ENCODE measurements around the gene WNK1.

The WNK1 gene

DNA sequence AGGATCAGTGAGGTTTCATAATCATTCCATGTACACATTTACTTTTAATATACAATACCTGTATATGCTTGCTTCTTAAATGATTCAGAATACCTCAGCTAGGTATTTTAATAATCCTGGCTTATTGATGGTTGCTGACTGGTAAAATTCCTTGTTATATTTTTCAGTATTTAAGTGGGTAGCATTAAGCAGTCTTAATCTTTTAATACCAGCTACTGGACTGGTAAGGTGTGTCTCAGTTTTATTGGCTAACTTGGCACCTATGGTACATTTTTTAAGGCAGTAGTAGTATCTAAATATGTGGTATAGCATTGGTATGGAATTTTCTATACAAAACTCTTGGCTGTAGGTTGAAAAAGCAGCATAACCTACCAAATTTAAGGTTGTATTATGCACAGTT is 100.5 kb downstream of the WNK1 start:
- no peak for DNase-seq (ENCODE audit: extremely low spot score)
- POLR2A ChIA-PET: no interaction called here
- no peak for TF ChIP-seq CTCF (IDR thresholded peaks at IDR 0.05; ENCODE audit: control extremely low read depth, extremely low read depth, low read depth, missing control alignments)
- CTCF ChIA-PET: interaction anchor here (0.9 to 2.1 kb wide), 7 partner anchors 9 to 277 kb away, joined by 3 to 7 read pairs (median 3); no protein-coding TSS in a partner anchor

DNA sequence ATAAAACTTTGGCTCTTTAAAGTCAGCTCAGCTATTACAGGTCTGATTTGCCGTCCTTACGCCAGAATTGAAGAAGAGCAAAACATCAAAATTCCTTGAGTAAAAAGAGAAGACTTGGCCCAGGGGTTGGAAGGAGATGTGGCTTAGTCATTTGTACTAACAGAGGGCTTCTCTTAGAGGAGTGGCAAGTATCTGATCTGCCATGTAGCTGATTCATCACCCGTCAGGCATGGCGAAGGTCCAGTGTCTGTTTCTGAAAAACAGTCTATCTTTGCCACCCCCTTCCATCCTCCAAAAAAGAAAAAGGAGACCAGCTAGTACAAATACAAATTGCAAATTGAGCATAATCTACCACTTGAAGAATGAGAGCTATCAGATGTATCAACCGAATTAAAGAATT is 105.2 kb downstream of the WNK1 start:
- ChIA-PET POLR2A (no interaction called here), CTCF (interaction anchor here (1.3 to 3.2 kb wide), 4 partner anchors 36 to 91 kb away, joined by 3 to 14 read pairs (median 3); partner anchors contain the start of gene RAD52)
- no peak for TF ChIP-seq CTCF (IDR thresholded peaks at IDR 0.05; ENCODE audit: control extremely low read depth, extremely low read depth, low read depth, missing control alignments)
- DNase-seq (ENCODE audit: extremely low spot score): no peak

- ChIA-PET CTCF (interaction anchor here (1.0 to 1.7 kb wide), 6 partner anchors 8 to 28 kb away, joined by 3 to 5 read pairs (median 4); no protein-coding TSS in a partner anchor), POLR2A (no interaction called here)
- TF ChIP-seq CTCF (IDR thresholded peaks at IDR 0.05; ENCODE audit: control extremely low read depth, extremely low read depth, low read depth, missing control alignments): no peak
- no peak for DNase-seq (ENCODE audit: extremely low spot score)
Measured at GRCh38 chr12:862303-862911, 110.0 kb downstream of the WNK1 start.

GRCh38 chr12:863285-863684 is 110.9 kb downstream of the WNK1 start:
- DNase-seq (ENCODE audit: extremely low spot score): no peak
- no peak for TF ChIP-seq CTCF (IDR thresholded peaks at IDR 0.05; ENCODE audit: control extremely low read depth, extremely low read depth, low read depth, missing control alignments)
- CTCF ChIA-PET: interaction anchor here (1.7 kb wide), 1 partner anchor 10 kb away, joined by 5 read pairs; no protein-coding TSS in a partner anchor
- POLR2A ChIA-PET: no interaction called here

GRCh38 chr12:865614-866013 is 113.2 kb downstream of the WNK1 start:
- no peak for DNase-seq (ENCODE audit: extremely low spot score)
- no peak for TF ChIP-seq CTCF (IDR thresholded peaks at IDR 0.05; ENCODE audit: control extremely low read depth, extremely low read depth, low read depth, missing control alignments)
- CTCF ChIA-PET: interaction anchor here (1.3 to 2.0 kb wide), 2 partner anchors 9 to 14 kb away, joined by 4 read pairs; no protein-coding TSS in a partner anchor
- POLR2A ChIA-PET: no interaction called here

DNA sequence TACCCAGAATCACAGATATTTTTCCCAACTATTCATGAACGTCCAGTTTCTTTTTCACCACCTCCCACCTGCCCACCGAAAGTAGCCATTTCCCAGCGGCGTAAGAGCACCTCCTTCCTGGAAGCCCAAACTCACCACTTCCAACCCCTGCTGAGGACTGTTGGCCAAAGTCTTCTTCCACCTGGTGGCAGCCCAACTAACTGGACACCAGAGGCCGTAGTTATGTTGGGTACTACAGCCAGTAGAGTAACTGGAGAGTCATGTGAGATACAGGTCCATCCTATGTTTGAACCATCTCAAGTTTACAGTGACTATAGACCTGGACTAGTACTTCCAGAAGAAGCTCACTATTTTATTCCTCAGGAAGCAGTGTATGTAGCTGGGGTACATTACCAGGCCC is 115.5 kb downstream of the WNK1 start:
- POLR2A ChIA-PET: no interaction called here

More for the DNA sequence above, 115.5 kb downstream of the WNK1 start:
- no peak for TF ChIP-seq CTCF (IDR thresholded peaks at IDR 0.05; ENCODE audit: control extremely low read depth, extremely low read depth, low read depth, missing control alignments)
- CTCF ChIA-PET: interaction anchor here (0.8 to 1.2 kb wide), 2 partner anchors 91 to 298 kb away, joined by 3 read pairs; no protein-coding TSS in a partner anchor
- DNase-seq (ENCODE audit: extremely low spot score): no peak
